GM18867 (cell line): Measurements from ENCODE around the gene PCBP3.
"Not testable (repeated sequence)": the region's sequence is repeated elsewhere in the genome, so short reads cannot be mapped to it uniquely, and the experiment has no call there.

ENCODE experiments used
- ATAC-seq: cut with Tn5 transposase; IDR thresholded peaks from one replicate; pipeline ENCODE4 v1.9.1; 2021; ENCODE audit warnings: mild to moderate bottlenecking, moderate library complexity; ENCODE audit not compliant: unreplicated experiment

The PCBP3 gene

DNA sequence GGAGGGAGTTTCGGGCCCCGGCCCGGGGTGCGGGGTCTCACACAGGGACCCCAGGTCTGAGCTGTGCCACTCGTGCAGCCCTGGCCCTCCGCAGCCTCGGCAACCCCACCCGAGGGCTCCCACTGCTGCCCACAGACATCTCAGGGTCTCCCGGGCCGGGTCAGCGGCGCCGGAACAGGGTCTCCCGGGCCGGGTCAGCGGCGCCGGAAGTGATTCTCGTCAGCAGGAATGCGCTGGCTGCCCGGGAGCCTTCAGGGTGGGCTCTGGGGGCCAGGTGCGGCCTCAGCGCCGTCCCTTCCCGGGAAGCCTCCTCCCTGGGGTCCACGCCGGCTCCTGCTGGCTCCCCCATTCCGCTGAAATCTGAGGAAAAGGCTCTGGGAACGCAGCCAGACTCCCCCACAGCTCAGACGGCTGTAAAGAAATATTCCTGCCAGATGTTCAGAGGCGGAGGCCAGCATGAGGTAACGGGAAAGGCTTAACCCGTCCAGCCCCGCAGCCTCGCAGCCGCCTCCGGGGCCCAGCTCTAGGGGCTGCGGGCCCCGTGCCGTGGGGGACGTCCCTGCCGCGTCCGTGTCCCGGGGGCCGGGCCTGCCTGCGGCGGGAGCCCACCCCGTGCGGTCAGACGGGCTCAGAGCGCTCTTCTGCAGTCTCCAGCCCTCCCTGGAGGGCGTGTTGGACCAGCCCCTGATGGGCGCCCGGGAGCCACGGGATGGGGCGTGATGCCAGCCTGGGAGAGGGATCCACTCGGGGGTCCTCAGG, 329.4 kb downstream of the PCBP3 start:
- no peak for ATAC-seq

DNA sequence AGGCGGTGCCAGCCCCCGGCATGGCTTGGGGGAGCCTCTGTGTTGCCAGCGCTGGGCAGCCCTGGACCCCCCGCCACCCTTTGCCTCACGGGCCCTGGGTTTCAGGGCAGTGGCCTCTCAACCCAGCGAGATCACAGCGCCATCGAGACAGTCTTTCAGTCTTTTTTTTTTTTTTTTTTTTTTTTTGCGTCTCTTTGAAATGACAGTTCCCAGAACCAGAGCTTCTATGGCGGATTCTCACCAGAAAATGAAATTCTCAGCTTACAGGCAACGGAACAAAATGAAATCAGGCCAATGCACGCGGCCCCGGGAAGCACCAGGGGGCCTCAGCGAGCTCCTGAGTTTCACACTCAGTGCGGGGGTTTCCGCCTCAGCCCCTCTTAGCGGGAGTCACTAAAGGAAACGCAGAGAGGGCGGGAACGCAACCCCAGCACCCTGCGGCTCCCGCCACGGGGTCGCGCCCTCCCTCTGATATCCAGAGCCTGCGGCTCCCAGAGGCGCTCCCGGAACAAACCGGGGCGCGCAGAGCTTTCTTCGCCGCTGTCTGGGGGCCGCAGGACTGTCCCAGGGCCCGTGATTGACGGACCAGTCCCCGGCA, 330.0 kb downstream of the PCBP3 start:
- ATAC-seq: no peak

- ATAC-seq: no peak
These were observed 330.8 kb downstream of the PCBP3 start for GRCh38 chr21:45974073-45975019.

- ATAC-seq: no peak
These were observed 331.6 kb downstream of the PCBP3 start for GRCh38 chr21:45975020-45975666.

- ATAC-seq: not testable (repeated sequence)
These were observed 332.3 kb downstream of the PCBP3 start for GRCh38 chr21:45975667-45976409.

DNA sequence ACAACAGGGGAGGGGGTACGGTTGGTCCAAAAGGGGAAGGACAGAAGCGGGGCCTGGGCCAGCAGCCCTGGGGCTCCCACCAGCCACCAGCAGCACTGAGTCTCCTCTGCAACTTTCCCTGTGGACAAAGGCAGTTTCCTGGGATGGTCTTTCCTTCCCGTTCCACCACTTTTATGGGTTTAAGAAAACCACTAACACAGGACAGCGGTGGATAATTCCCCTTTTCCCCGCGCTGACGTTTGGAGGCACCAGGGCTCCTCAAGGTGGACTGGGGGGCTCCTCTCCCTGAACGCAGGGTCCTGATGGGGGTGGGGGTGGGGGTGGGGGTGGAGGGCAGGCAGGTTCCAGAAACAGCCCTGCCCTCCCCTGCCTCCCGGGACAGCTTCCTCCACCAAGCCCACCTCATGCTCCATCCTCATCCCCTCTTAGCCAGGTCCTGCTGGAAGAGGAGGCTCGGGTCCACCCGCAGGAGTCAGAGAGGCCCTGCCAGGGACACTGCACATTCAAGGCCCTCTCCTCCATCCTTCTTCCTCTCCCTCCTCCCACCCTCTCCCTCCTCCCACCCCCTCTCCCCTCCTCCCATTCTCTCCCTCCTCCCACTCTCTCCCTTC, 333.3 kb downstream of the PCBP3 start:
- ATAC-seq: no peak

DNA sequence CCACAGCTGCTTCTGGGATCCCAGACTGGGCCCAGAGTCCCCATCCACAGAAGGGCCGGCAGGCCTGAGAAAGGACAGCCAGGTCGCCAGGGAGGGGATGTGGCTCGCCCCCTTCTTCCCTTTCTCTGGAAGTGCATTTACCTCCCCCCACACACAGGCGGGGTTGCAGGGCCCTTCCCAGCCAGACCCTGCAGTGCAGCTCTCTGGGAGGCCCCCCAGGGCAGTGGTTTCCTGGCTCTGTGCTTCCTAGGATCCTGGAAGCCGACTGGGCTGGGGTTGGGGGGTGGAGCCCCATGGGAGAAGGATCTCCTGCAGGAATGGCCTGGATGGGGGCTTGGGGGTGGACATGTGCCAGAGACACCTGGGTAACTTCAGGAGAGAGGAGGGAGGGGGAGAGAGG, 333.9 kb downstream of the PCBP3 start:
- ATAC-seq: no peak

- no peak for ATAC-seq
These were observed 335.7 kb downstream of the PCBP3 start for GRCh38 chr21:45979141-45979631.

DNA sequence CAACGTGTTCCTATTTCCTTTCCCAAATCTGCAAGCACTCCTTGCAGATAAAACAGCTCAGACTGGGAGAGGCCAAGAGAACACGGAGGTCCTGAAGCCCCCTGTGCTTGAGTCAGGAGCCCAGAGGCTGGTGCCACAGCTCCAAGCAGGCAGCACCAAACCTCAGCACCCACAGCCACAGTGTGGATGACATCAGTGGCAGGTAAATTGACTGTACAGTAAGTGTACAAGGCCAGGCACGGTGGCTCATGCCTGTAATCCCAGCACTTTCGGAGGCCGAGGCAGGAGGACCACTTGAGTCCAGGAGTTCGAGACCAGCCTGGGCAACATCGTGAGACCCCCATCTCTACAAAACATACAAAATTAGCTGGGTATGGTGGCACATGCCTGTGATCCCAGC, 336.1 kb downstream of the PCBP3 start:
- no peak for ATAC-seq

GRCh38 chr21:45980271-45980670, 336.7 kb downstream of the PCBP3 start:
- ATAC-seq: no peak

DNA sequence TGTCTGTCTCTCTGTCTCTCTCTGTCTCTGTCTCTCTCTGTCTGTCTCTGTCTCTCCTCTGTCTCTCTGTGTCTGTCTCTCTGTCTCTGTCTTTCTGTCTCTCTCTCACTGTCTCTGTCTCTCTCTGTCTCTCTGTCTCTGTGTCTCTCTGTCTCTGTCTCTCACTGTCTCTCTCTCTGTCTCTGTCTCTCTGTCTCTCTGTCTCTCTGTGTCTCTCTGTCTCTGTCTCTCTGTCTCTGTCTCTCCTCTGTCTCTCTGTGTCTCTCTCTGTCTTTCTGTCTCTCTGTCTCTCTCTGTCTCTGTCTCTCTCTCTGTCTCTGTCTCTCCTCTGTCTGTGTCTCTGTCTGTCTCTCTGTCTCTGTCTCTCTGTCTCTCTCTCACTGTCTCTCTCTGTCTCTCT, 337.2 kb downstream of the PCBP3 start:
- ATAC-seq: no peak

- no peak for ATAC-seq
These were observed 337.9 kb downstream of the PCBP3 start, which contains the start of gene COL6A1 for GRCh38 chr21:45981151-45982091. TSS of gene COL6A1 (plus strand) at chr21:45981770. CDS start at chr21:45981851, 81 bp downstream.

- ATAC-seq: no peak
These were observed 338.7 kb downstream of the PCBP3 start for GRCh38 chr21:45982092-45982757.

DNA sequence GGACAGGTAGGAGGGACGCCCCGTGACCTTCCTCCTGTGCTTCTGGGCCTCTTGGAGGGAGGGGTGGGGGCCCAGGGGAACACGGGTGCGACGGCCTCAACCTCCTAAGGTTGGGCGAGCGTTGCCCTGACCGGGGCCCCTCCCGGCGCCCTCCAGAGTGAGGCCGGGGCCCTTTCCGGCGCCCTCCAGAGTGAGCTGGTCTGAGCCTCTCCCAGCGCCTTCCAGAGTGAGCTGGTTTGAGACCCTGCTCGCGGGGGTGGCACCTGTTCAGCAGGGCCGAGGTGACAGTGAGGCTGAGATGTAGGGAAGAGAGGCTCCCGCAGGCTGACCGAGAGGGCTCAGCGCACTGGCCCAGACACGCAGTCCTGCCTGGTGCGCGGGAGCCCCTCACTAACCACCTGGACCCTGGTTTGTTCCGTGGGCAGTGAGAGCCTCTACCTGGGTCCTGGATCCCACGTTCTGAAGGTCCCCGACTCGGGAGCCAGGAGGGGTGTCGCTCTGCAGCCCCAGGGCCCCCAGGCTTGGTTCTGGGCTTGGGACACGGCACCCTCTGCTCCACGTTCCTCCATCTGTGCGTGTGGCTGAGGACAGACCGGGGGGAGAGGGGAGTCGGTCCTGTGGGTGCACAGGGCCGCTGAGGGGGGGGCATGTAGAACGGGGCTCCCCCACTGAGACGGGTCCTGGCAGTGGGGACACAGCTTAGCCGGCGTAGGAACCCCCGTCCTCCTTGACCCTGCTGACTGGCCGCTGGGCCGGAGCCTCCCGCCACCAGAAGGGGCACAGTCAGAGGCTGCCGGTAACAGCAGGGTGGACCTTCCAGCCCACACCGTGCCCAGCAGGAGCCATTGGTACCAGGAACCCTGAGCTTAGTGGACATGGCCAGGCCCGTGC, 339.5 kb downstream of the PCBP3 start:
- ATAC-seq: no peak

GRCh38 chr21:45983649-45983965, 340.1 kb downstream of the PCBP3 start:
- ATAC-seq: no peak

- no peak for ATAC-seq
These were observed 340.5 kb downstream of the PCBP3 start for GRCh38 chr21:45983981-45984551.

DNA sequence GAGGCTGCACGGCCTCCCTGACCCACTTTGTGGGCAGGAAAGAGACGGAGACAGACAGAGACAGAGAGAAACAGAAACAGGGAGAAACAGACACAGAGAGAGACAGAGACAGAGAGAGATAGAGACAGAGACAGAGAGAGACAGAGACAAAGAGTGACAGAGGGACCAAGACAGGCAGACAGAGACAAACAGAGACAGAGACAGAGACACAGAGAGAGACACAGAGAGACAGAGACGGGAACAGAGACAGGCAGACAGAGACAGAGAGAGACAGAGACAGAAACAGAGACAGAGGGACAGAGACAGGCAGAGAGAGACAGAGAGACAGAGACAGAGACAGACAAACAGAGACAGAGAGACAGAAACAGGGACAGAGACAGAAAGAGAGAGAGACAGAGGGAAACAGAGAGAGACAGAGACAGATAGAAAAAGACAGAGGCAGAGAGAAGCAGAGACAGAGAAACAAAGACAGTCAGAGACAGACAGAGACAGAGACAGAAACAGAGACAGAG, 341.1 kb downstream of the PCBP3 start:
- no peak for ATAC-seq
